Loucy (cell line): ENCODE results near the gene CASP9.

Experiments
- EZH2phosphoT487 ChIP-seq: fragments of 200-600 bp; IDR thresholded peaks from 2 replicates; pipeline ENCODE4 v1.6.1; 2018; ENCODE audit warnings: antibody characterized with exemption, mild to moderate bottlenecking, moderate library complexity, borderline replicate concordance
- TF ChIP-seq, protein P1 (sequence below): fragments of 200-600 bp; sonication (generic); conservative IDR thresholded peaks from 2 replicates; pipeline ENCODE4 v1.5.1; 2014; ENCODE audit warnings: mild to moderate bottlenecking, antibody characterized with exemption, low read length

DNA sequence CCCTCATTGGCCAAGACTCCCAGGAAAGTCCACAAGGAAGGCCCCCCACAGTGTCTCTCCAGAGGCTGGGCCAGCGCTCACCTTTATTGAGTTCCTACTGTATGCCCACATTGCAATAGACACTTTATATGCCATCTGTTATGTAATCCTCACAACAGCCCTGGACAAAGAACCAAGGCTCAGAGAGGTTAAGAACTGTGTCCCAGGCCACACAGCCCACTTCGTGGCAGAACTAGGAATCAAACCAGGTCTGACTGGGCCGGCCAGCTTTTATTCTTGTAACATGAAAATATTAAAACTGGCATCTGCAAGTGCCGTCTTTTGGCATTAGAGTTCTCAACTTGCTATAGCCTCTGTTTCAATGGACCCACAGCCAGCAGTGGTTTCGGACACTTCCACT lies 81.3 kb downstream of the CASP9 start:
- TF ChIP-seq, protein P1, sequence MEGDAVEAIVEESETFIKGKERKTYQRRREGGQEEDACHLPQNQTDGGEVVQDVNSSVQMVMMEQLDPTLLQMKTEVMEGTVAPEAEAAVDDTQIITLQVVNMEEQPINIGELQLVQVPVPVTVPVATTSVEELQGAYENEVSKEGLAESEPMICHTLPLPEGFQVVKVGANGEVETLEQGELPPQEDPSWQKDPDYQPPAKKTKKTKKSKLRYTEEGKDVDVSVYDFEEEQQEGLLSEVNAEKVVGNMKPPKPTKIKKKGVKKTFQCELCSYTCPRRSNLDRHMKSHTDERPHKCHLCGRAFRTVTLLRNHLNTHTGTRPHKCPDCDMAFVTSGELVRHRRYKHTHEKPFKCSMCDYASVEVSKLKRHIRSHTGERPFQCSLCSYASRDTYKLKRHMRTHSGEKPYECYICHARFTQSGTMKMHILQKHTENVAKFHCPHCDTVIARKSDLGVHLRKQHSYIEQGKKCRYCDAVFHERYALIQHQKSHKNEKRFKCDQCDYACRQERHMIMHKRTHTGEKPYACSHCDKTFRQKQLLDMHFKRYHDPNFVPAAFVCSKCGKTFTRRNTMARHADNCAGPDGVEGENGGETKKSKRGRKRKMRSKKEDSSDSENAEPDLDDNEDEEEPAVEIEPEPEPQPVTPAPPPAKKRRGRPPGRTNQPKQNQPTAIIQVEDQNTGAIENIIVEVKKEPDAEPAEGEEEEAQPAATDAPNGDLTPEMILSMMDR = no peak
- no peak for TF ChIP-seq EZH2phosphoT487
